Hematopoietic multipotent progenitor cell treated with erythropoietin and hydrocortisone succinate and interleukin-3 and kit ligand, for 17 days (in vitro differentiated cells): ENCODE measurements around the gene ANKRD40CL.

ENCODE experiments used
- DNase-seq: peaks from one replicate; pipeline ENCODE4 v3.0.0-alpha.2; 2015; ENCODE audit warnings: low spot score

Gene ANKRD40CL

GRCh38 chr17:50787106-50787505, 19.8 kb upstream of the ANKRD40CL start:
- no peak for DNase-seq

DNA sequence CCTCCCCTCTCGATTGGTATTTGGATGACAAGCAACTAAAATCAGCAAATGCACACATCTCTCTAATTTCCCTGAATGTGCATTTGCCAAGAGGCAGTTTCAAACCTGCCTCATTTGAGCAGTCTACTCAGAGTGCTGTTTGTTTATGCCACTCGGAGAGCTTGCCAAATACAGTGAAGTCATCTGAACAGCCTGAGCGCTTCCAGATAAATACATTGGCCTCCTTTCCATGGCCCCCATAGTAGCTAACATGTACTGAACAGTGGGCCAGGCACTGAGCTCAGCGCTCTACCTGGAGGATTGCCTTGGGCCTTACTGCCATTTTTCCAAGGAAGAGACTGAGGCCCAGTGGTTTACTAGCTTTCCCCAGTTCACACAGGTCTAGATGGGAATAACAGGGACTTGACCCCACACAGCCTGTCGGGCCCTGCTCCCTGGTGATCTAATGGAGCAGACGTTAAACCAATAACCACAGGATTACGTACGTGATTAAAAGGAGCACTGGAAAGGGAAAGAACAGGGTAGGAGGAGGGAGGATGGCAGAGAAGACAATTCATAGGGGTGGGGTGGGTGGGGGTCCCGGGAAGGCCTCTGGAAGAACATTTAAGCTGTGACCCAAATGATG, 18.7 kb upstream of the ANKRD40CL start:
- DNase-seq: no peak

DNA sequence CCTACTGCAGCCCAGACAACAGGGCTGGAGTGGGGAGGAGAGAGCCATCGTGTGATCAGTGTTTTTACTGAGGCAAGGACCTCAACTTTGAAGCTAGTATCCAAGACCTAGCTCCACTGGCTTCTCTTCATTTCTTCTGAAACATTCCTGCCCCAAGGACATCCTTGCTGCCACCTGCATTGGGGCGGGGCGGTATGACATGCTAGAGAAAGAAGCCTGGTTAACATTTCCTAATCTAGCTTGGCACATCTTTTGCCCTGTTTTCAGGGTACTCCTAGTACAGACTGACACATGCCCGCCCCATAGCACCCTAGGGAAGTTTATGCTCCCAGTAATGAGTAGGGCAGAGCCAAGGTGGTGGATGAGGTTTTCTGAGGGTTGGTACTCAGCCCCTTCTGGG, 17.8 kb upstream of the ANKRD40CL start:
- no peak for DNase-seq

GRCh38 chr17:50783905-50784304, 16.6 kb upstream of the ANKRD40CL start:
- no peak for DNase-seq

- peak; percentile 79 for DNase-seq
These were observed 15.9 kb upstream of the ANKRD40CL start for GRCh38 chr17:50783193-50783660.

- no peak for DNase-seq
These were observed 13.8 kb upstream of the ANKRD40CL start for GRCh38 chr17:50781167-50781566.

DNA sequence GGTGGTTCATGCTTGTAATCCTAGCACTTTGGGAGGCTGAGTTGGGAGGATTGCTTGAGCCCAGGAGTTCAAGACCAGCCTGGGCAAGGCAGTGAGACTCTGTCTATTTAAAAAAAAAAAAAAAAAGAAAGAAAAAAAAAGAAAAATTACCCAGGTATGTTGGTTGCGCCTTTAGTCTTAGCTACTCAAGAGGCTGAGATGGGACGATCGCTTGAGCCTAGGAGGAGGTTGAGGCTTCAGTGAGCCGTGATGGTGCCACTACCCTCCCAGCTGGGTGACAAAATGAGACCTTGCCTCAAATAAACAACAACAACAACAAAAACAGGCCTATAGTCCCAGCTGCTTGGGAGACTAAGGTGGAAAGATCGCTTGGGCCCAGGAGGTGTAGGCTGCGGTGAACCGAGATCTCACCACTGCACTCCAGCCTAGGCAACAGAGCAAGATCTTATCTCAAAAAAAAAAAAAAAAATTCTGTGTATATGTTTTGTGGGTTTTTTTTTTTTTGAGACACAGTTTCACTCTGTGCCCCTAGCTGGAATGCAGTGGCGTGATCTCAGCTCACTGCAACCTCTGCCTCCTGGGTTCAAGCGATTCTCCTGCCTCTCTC, 12.5 kb upstream of the ANKRD40CL start:
- no peak for DNase-seq

- DNase-seq: no peak
These were observed 11.7 kb upstream of the ANKRD40CL start for GRCh38 chr17:50778988-50779387.

DNA sequence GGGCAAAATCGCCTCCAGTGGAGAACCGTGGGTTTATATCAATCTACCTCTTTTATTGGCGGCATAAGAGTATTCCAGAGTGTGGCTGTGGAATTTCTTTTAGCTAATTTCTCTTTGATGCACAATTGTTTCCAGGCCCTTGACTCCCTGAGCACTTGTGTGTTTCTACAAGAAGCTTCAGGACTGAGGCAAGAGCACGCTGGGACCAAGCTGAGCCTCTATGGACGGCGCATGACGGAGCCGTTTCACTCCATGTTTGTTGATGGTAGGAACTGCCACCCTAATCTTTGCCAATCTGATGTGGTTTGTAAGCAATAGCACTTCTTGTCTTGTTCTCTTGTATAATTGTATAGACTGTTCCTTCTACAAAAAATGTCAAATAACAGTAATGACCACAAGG, 11.2 kb upstream of the ANKRD40CL start:
- no peak for DNase-seq

DNA sequence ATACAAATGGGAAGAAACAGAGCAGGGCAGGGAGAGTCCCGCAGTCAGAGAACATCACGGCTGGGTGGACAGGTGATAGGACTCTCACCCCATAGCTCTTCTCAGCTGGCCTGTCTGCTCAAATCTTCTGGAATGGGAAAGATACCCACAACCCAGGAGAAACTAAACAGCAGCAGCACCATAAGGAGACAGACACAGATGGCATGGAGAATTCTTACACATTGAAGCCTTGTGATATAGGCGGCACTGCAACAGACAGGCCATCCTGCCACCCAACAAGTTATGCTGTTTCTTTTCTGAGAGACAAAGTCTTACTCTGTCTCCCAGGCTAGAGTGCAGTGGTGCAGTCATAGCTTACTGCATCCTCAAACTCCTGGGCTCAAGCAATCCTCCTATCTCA, 8.6 kb upstream of the ANKRD40CL start:
- DNase-seq: no peak

- DNase-seq: no peak
These were observed 7.0 kb upstream of the ANKRD40CL start for GRCh38 chr17:50774225-50774803.

DNA sequence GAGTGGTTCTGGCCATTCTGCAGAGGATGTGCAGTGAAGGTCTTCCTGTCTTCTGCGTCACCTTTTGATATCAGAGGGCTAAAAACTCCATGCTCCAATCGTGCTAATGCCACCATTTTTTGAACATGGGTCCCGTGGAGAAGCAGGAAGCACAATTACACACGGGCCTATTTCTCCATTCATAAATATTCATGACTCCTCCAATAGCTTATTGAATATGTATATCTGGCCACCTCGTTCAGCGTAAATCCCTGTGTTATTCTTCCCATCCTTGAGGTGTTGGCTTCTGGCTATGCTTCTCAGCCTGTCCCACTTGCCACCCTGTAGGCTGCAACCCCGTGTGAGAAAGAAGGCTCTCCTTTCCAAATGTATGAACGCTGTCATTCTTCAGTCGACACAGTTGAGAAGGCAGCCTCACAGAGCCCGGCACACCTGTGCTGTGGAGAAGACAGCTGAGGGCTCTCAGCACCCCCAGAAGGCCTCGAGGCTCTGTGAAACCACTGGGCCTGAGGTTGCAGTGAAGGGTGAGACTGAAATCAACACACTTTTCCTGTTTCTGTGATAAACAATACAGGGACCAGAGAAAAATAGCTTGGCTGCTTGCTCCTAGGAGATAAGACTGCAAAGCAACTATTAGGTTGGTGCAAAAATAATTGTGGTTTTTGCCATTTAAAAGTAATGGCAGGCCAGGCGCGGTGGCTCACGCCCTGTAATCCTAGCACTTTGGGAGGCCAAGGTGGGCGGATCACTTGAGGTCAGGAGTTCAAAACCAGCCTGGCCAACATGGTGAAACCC, 4.9 kb upstream of the ANKRD40CL start:
- no peak for DNase-seq

GRCh38 chr17:50770346-50770745, 3.0 kb upstream of the ANKRD40CL start:
- DNase-seq: no peak

DNA sequence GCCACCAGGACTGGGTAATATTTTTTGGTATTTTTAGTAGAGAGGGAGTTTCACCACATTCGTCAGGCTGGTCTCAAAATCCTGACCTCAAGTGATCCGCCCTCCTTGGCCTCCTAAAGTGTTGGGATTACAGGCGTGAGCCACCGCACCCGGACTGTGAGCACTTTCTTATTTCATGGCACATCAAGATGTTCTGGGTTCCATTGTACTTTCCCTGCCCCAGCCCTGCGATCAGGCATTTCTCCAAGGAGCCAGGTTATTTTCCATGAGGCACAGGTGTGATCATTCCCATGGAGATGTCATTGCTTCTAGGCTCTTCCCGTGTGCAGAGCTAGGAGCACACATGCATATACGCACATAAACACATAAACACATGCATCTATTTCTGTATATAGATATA, 2.6 kb upstream of the ANKRD40CL start:
- no peak for DNase-seq

GRCh38 chr17:50768346-50768761, 1.0 kb upstream of the ANKRD40CL start:
- no peak for DNase-seq

- no peak for DNase-seq
These were observed 288 bp downstream of the ANKRD40CL start for GRCh38 chr17:50767030-50767429.

GRCh38 chr17:50766222-50767023, 895 bp downstream of the ANKRD40CL start:
- no peak for DNase-seq

GRCh38 chr17:50765454-50766221, 1.7 kb downstream of the ANKRD40CL start:
- DNase-seq: no peak

DNA sequence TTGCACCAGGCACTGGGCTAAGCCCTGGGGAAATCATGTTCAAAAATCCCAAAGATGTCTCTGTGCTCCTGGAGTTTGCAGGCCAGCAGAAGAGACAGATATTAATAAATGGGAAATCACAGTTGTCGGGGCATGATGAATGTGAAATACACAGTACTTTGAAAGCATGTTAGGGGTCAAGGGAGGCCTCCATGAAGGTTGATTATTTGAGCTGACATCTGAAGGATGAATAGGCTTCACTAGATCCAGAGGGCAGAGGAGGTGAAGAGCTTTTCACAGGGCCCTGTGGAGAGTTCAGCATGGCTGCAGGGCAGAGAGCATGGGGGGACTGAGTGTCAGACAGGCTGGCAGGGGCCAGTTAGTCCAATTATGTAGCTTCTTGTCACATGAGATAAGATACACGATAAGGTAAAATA, 2.6 kb downstream of the ANKRD40CL start:
- no peak for DNase-seq

GRCh38 chr17:50763716-50764475, 3.4 kb downstream of the ANKRD40CL start:
- no peak for DNase-seq
